IPS DF 19.7 (cell line): Measurements from ENCODE around the gene NSUN6.
"Not testable (repeated sequence)": the region's sequence is repeated elsewhere in the genome, so short reads cannot be mapped to it uniquely, and the experiment has no call there.

Source experiments
- DNase-seq: peaks from one replicate; pipeline ENCODE4 v3.0.0-alpha.2; 2013; ENCODE audit warnings: low read depth, low spot score

NSUN6 gene

DNA sequence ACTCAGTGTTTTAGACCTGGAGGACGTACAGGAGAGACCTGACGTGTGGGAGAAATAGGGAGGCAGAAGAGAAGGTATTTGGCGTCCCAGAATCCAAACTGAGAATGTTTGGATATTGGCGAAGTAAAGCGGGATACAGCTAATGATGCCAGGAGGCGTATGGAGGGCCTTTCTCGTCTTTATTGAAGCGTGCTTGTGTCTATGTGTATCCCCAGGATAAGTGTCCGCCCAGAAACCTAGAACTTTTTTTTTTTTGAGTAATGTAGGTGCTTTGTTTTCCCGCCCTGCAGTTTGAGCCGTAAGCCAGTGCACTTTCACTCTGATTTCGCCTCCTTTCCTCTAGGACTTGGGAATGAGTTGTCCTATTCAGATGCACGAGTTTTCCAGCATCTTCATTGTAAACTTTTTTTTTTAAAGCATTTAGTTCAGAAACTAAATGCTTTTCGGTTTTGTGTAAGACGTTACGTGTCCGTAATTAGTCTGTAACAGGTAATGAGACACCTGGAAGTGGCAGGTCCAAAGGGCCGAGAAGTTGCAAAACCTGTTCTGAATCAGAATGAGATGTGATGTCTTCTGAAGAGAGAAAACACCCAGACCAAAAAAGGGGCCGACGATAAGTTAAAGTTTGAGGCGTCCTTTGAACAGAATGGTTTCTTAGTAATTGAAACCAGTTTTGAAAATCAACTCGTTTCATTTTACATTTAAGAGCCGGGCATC is 8.6 kb upstream of the NSUN6 start:
- no peak for DNase-seq

DNA sequence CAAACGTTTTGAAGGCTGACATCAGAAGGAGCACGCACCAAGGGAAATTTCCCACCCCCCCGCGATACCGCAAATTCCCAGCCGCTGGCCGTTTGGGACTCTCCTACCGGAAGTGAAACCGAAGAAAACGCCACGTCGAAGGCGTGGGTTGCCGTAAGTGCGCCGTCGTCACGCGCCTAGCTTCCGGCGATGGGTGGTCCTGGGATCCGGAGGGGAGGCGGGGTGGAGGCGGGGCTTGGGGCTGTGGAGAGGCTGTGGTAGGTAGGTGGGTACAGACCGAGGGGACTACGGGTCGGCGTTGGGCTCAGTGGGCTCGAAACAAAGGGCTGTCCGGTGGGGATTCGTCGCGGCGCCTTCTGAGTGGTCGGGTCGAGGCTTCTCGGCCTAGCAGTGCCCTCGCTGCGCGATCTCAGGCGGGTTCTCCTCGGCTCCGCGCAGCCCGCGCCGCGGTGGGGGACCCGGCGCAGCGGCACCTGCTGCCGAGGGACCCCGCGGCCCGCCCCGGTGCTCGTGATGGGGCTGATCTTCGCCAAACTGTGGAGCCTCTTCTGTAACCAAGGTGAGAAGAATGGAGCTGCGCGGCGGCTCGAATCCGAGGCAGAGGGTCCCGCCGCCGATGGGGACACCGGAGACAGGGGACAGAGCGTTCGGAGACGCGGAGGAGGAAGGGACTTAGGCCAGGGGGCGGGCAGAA is 7.9 kb upstream of the NSUN6 start, which contains the start of gene ARL5B:
TSS of gene ARL5B (plus strand) at position 307 of the 694 bp plus-strand sequence. CDS start at position 514, 207 bp downstream.
- DNase-seq = peak; percentile 78

DNA sequence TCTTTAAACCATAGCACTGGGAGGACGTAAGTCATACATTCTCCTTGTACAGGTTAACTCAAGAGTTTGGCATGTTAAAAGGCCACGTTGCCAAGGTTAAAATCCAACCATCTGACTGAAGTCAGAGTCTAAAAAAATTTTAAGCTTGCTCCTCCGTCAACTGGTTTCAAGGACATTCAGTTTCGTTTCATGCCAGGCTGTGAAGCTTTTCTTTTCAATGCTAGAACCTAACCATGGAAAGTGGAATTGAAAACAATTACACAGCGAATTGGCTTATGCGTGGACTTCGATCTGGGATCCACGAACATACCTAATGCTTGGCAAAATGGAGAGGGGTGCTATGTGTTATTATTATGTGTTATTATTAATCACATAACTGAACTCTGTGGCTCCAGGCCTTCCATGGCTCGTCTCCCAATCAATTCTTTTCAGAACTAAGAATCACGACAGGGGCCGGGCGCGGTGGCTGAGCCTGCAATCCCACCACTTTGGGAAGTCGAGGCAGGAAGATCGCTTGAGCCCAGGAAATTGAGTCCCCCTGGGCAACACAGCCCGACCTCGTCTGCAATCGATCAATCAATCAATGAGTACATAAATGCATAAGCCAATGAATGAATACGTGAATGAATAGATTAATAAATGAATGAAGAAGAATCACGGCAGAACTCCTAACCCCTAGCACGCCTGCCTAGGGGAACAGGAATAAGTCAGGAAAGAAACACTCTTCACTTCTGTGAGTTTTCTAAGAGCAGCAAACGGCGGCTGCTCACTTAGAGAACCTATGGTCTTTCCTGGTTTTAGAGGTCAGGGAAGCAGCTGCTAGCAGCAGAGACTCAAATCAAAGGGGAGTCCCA is 7.1 kb upstream of the NSUN6 start:
- DNase-seq = no peak

DNA sequence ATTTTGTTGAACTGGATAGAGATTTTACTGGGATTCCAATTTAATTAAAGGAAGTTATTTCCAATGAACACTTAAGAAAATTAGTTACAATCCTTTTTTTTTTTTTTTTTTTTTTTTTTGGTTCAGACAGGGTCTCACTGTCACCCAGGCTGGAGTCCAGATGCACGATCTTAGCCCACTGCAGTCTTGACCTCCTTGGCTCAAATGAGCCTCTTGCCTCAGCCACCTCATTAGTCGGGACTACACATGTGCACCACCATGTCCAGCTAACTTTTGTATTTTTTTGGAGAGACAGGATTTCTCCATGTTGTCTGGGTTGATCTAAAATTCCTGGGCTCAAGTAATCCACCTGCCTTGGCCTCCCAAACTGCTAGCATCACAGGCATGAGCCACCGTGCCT is 5.3 kb upstream of the NSUN6 start:
- no peak for DNase-seq

DNA sequence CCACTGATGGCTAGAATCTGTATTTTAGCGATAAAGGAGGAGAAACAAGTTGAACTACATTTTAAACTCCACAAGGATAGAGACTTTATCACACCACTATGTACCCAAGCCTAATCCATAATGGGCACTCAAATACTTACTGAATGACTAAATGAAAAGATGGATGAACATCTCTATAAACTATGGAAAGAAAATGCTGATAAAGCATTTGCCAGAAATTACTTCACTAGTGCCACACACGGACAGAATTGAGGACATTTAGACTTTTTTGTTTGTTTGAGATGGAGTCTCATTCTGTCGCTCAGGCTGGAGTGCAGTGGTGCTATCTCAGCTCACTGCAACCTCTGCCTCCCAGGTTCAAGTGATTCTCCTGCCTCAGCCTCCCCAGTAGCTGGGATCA is 1.7 kb upstream of the NSUN6 start:
- no peak for DNase-seq

GRCh38 chr10:18650404-18650997 is 886 bp downstream of the NSUN6 start:
- DNase-seq = no peak

DNA sequence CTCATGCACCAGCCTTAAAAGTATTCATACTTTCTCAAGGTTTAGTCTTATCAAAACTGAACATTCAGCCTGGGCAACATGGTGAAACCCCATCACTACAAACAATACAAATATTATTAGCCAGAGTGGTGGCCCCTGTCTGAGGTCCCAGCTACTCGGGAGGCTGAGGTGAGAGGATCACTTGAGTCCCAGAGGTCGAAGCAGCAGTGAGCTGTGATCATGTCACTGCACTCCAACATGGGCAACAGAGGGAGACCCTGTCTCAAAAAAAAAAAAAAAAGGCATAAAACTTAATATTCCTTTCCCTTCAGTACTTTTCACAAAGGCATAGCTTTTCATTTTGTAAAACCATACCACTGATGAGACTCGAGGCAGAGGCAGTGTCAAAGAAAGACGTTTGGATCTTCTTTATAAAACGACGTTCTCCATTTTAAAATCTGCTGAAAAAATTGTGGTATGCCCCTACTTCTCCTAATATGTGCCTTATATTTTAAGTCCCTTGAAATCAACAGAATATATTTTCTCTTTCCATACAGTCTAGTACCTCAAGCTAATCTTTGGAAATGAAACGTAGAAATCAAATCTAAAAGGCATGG is 1.9 kb downstream of the NSUN6 start:
- DNase-seq = no peak

DNA sequence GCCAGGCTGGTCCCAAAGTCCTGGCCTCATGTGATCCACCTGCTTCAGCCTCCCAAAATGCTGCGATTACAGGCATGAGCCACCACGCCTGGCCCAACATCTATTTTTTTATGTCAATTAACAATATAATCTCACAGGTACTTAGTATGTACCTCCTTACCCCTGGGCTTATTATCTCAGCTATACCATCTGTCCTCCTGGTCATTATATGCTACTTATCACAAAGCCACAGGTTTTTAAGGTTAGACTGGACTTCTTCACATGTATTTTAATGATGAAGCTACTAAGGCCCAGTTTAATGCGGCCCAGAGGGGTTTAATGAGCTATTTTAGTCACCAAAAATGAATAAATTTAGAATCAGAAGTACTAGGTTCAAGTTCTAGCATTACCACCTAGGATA is 3.4 kb downstream of the NSUN6 start:
- no peak for DNase-seq

- DNase-seq = no peak
Observed at GRCh38 chr10:18647151-18647550, 4.2 kb downstream of the NSUN6 start.

DNA sequence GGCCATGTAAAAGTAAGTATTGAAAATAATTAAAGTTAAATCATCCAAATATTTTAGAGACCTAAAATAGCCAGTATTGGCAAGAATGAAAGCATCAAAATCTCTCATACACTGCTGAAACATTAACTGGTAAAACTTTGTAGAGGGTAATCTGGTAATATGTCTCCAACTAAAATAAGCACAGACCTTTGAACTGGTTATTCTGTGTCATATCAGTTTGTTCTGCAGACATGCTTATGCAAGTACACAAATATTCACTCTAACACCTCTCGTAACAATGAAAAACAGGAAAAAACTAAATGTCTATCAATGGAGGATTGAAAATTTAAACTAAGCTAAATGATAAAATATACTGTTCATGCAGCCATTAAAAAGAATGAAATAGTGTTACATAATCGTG is 11.7 kb downstream of the NSUN6 start:
- DNase-seq = not testable (repeated sequence)

- DNase-seq = not testable (repeated sequence)
Observed at GRCh38 chr10:18637400-18637799, 14.0 kb downstream of the NSUN6 start.

DNA sequence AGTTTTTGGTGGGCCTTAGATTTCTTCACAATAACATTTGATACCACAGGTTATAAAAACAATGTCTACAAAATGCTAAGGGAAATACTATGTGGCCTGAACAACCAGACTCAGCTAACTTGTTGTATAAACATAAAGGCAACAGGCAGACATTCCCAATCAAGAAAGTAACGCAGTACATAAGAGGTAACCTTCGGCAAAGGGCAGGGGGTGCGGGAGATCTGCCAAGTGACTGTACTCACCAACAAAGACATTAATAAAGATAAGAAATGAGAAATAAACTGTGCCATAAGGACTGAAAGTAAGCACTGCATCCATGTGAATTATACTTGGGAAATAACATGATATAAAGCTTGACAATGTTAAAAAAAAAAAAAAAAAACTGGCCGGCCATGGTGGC is 15.4 kb downstream of the NSUN6 start:
- no peak for DNase-seq

DNA sequence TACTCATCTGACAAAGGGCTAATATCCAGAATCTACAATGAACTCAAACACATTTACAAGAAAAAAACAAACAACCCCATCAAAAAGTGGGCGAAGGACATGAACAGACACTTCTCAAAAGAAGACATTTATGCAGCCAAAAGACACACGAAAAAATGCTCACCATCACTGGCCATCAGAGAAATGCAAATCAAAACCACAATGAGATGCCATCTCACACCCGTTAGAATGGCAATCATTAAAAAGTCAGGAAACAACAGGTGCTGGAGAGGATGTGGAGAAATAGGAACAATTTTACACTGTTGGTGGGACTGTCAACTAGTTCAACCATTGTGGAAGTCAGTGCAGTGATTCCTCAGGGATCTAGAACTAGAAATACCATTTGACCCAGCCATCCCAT is 18.9 kb downstream of the NSUN6 start:
- DNase-seq = not testable (repeated sequence)

DNA sequence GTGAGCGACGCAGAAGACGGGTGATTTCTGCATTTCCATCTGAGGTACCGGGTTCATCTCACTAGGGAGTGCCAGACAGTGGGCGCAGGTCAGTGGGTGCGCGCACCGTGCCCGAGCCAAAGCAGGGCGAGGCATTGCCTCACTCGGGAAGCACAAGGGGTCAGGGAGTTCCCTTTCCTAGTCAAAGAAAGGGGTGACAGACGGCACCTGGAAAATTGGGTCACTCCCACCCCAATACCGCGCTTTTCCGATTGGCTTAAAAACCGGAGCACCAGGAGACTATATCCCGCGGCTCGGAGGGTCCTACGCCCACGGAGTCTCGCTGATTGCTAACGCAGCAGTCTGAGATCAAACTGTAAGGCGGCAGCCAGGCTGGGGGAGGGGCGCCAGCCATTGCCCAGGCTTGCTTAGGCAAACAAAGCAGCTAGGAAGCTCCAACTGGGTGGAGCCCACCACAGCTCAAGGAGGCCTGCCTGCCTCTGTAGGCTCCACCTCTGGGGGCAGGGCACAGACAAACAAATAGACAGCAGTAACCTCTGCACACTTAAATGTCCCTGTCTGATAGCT is 23.9 kb downstream of the NSUN6 start:
- DNase-seq = peak; percentile 25

DNA sequence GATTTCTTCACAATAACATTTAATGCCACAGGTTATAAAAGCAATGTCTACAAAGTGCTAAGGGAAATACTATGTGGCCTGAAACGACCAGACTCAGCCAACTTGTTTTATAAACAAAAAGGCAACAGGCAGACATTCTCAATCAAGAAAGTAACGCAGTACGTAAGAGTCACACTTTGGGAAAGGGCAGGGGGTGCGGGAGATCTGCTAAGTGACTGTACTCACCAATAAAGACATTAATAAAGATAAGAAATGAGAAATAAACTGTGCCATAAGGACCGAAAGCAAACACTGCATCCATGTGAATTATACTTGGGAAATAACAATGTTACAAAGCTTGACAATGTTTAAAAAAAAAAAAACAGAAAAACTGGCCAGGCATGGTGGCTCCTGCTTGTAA is 25.5 kb downstream of the NSUN6 start:
- DNase-seq = no peak

GRCh38 chr10:18623671-18624070 is 27.7 kb downstream of the NSUN6 start:
- DNase-seq = not testable (repeated sequence)

GRCh38 chr10:18620856-18621255 is 30.5 kb downstream of the NSUN6 start:
- DNase-seq = no peak

DNA sequence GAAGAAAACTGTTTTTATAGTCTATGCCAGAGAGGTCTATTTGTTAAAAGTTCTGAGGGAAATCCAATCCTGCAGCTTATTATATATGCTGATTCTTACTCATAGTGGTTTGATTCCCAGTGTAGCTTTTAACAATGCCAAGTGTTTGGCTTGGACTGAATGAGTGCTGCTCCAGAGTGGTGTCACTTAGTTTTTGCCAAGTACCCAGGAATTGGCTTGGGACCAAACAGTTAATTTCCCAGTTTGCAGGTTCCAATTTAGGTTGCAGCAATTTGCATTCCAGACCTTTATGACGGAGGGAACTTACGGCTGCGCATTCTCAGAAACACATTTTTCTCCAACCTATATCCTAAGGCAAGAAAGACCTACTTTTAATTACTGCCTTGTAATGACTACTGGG is 32.4 kb downstream of the NSUN6 start:
- DNase-seq = no peak

DNA sequence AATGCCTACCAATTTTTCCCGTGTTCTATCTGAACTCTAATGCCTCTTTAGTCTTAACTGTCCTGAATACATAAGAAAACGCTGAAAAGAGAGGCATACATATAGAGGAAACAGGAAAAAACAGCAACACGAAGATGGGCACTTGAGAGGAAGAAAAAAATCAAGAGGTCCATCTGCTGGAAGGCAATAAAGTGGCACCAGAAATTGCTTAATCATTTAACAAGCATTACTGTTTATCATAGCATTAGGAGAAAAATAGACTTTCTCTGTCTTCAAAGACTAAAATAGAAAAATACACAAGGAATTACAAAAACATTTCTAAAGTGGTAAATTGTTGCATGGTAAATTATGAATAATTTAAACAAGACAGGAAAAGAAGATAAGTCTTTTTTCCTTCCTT is 35.0 kb downstream of the NSUN6 start:
- DNase-seq = no peak

DNA sequence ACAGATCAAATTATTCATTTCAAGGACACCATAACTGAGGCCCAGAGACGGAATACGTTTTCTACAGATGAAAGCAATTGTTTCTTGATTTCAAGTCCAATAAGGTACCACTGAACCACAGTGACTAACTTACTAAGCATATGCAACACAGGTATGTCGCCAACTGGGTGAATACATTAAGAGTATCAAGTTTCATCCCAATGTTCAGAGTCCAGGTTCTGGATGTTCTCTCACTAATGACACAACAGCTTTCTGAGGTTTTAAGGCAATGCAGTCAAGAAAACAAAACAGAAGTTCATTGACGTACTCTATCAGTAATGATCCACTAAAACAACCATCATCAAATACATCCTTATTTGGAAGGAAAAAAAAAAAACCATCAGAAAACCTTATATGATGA is 35.8 kb downstream of the NSUN6 start:
- no peak for DNase-seq

DNA sequence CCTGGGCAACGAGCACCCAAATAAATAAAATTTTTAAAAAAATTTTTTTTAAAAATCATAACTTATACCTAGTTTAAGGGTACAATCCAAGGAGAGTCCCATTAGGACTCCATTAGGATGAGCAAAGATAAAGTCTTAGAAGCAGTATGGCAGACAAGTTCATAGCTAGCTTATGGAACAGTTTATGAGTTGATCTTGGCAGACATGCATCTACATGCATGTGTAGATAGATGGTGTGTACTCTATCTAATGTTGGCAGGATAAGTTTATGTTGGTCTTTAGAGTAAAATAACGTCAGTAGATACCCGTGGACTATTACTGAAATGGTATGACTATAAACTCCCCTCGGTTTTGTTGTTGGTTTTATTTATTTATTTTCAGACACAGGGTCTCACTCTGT is 40.2 kb downstream of the NSUN6 start:
- no peak for DNase-seq
